ENCODE results near the gene PHACTR2.

GRCh38 chr6:143765422-143766184 is 87.8 kb downstream of the PHACTR2 start:
- TF ChIP-seq, protein P1, sequence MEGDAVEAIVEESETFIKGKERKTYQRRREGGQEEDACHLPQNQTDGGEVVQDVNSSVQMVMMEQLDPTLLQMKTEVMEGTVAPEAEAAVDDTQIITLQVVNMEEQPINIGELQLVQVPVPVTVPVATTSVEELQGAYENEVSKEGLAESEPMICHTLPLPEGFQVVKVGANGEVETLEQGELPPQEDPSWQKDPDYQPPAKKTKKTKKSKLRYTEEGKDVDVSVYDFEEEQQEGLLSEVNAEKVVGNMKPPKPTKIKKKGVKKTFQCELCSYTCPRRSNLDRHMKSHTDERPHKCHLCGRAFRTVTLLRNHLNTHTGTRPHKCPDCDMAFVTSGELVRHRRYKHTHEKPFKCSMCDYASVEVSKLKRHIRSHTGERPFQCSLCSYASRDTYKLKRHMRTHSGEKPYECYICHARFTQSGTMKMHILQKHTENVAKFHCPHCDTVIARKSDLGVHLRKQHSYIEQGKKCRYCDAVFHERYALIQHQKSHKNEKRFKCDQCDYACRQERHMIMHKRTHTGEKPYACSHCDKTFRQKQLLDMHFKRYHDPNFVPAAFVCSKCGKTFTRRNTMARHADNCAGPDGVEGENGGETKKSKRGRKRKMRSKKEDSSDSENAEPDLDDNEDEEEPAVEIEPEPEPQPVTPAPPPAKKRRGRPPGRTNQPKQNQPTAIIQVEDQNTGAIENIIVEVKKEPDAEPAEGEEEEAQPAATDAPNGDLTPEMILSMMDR (IDR thresholded peaks at IDR 0.05; ENCODE audit: borderline replicate concordance, extremely low read depth, low read length, poor library complexity, severe bottlenecking), result no peak
- TF ChIP-seq EZH2 (IDR thresholded peaks at IDR 0.05; ENCODE audit: borderline replicate concordance, low read depth, low read length, severe bottlenecking), result no peak
